Panc1 (cell line): ENCODE results near the gene FMN2.

ENCODE experiments used
- CTCF ChIP-seq: fragments of 450-650 bp; IDR thresholded peaks from 2 replicates; pipeline ENCODE4 v1.5.1; 2017; ENCODE audit warnings: mild to moderate bottlenecking
- POLR2AphosphoS5 ChIP-seq: IDR thresholded peaks from 2 replicates; pipeline ENCODE4 v1.6.1; 2012; ENCODE audit warnings: mild to moderate bottlenecking, low read depth, low read length, moderate library complexity
- REST ChIP-seq, 2 experiments: IDR thresholded peaks; 2 replicates each; pipeline ENCODE4 v1.6.1; 2011 to 2012; ENCODE audit warnings: low read depth in 2 of 2, control low read depth in 1 of 2, low read length in 1 of 2, mild to moderate bottlenecking in 1 of 2, moderate library complexity in 1 of 2; ENCODE audit not compliant: insufficient read depth in 1 of 2
- TCF7L2 ChIP-seq: IDR thresholded peaks from 2 replicates; pipeline ENCODE4 v1.6.1; 2011; ENCODE audit warnings: mild to moderate bottlenecking, low read depth, low read length, inconsistent platforms

GRCh38 chr1:240285540-240285939 lies 193.9 kb downstream of the FMN2 start:
- no peak for TF ChIP-seq CTCF
- TF ChIP-seq REST (IDR thresholded peaks at IDR 0.05; ENCODE audit: insufficient read depth in 1 of 2, low read depth in 2 of 2, low read length in 1 of 2): no peak
- TF ChIP-seq POLR2AphosphoS5: no peak
- no peak for TF ChIP-seq TCF7L2
